Left colon (tissue), 2 donors: Measurements from ENCODE around the gene MESP2. TPM values are rescaled to one million over a fixed set of nuclear protein-coding genes. Genes with fewer than 3 reads are reported as not detected.

Source experiments
- ATAC-seq: fragments of 200-7000 bp; cut with Tn5 transposase; one replicate; pipeline ENCODE4 v1.9.1; 2020; ENCODE audit warnings: mild to moderate bottlenecking, moderate library complexity
- DNase-seq, 2 donors: peaks; one replicate each; pipeline ENCODE4 v3.0.0-alpha.2; 2020
- intact Hi-C, 2 donors: fragments of 100-400 bp; cut with DNase I in 1 of 2; cut with micrococcal nuclease in 1 of 2; formaldehyde crosslinking; loops; one replicate each; pipeline versions ENCODE4 v1.11.2 to v1.14.0; 2022; cut with DNase I, micrococcal nuclease
- total RNA-seq, 2 donors: library from RNA; stranded (reverse); fragmentation: NEBNext Ultra II Directional; extraction: Animal tissue kit (Norgen Biotek cat#: 25700); gene quantifications; one replicate each; pipeline ENCODE4 v1.2.1, GENCODE V29; 2021
- donor health status: DM: no; HTN: no; CAD: no.
- donor health status: DM: yes; HTN: yes; CAD: no.

Gene MESP2
- total RNA-seq, 2 donors from 2014 or later = 0.84 to 1.0 TPM

DNA sequence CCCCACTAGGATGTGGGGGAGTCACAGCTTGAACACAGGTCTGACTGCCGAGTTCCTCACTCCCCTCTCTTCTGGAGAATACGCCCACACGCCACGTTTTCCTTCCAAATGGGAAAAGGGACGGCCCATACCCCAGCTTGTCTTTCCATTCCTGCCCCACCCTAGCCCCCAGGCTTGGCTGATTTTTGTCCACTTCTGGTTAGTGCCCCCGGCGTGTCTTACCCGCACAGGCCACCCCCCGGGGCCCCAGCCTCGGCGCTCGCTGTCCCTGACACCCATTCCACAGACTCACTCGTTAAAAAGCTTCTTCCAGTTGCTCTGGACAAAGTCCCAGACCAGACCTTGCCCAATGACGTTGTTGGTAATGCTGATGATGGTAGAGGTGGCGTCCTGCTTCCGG lies 14.5 kb downstream of the MESP2 start:
- ATAC-seq = no peak
- DNase-seq = no peak

DNA sequence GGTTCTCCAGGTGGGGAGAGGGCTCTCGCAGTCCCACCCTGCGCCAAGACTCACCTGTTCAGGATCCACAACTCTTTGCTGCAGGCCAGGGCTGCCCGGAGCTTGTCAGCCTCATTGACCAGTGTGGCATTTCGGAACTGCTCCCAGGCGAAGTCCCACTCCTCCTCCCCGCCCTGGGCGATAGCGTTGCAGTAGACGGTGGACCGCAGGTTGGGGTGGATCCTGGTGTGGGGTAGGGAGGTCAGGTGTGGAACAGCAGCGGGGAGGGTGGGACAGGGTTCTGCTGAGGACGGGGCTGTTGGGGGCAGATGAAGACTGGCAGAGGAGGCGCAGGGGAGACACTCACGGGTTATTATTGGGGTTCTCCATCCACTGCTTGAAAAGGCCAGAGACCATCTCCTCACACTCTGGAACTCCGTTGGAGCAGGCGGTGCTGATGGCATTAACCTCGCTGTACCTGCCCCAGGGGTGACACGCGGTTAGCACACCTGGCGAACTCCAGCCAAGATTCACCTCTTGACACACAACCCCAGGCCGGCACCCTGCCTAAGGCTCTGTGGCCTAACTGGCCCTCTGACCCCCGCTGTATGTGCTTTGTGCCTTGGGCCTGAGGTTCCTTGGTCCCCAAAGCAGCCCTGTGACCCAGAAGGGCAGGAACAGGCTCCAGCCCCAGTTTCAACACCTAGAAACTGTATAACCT lies 16.1 kb downstream of the MESP2 start:
- intact Hi-C loops = no loop called here
- no peak for DNase-seq
- ATAC-seq = no peak

More for the DNA sequence above, 14.5 kb downstream of the MESP2 start:
- intact Hi-C loops = no loop called here

DNA sequence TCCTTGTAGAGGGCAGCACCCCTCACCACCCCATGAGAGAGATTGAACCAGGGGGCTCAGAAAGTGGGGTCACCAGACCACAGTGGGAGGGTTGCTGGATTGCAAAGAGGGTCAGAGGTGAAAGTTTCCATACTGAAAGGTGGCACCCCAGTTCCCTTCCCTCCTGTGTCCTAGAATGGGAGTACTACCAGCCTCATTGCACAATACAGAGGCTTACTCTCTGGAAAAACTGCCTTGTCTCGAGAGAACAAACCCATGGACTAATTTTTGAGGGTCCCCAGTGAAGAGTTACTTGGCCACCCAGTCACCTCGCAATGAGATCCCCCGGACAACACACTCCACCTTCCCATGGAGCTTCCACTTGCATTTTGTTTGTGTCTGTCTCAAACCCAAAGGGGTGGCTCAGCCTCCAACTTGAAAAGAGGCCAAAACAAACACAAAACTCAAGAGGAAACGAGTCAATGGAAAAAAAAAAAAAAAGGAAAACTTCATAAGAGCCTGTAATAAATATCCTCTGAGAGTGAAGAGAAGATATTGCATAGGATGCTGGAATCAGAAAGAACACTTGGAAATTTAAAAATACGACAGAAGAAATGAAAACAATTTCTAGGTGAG lies 18.6 kb downstream of the MESP2 start:
- intact Hi-C loops = no loop called here
- ATAC-seq (peak; percentile 30), DNase-seq (no peak)

DNA sequence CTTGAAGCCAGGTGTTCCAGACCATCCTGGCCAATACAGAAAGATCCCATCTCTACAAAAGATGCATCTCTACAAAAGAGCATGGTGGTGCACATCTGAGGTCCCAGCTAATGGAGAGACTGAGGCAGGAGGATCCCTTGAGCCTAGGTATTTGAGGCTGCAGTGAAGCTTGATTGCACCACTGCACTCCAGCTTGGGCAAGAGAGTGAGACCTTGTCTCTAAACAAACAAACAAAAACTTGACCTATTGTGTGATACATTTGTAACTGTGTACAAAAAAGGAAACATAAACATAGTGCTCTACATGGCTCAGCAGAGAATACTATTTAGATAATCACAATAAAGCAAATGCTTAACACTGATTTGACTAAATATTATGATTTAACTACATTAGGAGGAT lies 19.9 kb downstream of the MESP2 start:
- no peak for ATAC-seq
- intact Hi-C loops = no loop called here
- no peak for DNase-seq

DNA sequence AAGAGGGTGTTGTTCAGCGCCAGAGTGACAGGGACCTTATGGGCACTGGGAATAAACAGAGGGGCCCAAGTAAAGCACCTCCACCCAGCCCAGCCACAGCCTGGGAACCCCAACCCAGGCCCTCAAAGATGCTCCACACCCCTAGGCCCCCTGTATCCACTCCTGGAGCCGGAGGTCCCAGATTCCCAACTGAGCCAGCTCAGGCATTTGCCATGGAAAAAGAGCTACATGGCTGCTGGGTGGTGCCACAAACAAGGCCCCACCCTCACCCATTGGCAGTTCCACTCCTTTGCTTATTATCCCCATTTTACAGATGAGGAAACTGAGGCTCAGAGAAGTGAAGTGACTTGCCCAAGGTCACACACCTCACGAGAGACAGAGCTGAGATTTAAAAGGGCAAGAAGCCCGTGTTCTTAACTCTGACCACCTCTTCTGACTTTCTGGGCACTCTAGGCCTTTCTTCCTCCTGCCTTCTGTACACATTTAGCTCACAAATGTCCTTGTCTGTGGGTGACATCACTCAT lies 21.6 kb downstream of the MESP2 start:
- ATAC-seq (no peak), DNase-seq (no peak)
- intact Hi-C loops = no loop called here

- intact Hi-C loops = no loop called here
- ATAC-seq (no peak), DNase-seq (no peak)
Measured at GRCh38 chr15:89799011-89799911, 23.1 kb downstream of the MESP2 start.

DNA sequence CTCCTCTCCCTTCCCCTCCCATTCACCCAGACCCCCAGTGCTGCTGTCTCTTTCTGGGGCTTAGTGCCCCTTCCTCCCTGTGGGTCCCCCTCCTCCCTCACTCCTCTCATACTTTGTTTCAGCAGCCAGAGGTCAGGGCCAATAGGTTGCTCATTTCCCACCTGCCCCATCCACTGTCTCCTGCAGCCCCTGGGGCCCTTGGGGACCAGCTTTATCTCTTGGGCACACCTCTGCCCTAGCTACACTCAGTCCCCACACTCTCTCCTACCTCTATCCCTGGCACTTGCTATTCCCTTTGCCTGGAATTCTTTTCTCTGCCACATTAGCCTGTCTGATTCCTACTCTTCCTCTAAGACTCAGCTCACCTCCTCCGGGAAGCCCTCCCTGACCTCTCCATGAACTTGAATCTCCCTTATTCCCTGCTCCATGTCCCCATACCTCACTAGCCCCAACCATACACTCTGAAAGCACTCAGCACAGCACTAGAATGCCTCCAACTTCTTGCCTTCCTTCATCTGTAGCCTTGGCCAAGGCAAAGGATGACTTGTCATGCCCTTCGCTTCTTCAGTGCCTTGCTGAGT lies 23.9 kb downstream of the MESP2 start:
- DNase-seq = no peak
- ATAC-seq = no peak
- intact Hi-C loops = no loop called here

DNA sequence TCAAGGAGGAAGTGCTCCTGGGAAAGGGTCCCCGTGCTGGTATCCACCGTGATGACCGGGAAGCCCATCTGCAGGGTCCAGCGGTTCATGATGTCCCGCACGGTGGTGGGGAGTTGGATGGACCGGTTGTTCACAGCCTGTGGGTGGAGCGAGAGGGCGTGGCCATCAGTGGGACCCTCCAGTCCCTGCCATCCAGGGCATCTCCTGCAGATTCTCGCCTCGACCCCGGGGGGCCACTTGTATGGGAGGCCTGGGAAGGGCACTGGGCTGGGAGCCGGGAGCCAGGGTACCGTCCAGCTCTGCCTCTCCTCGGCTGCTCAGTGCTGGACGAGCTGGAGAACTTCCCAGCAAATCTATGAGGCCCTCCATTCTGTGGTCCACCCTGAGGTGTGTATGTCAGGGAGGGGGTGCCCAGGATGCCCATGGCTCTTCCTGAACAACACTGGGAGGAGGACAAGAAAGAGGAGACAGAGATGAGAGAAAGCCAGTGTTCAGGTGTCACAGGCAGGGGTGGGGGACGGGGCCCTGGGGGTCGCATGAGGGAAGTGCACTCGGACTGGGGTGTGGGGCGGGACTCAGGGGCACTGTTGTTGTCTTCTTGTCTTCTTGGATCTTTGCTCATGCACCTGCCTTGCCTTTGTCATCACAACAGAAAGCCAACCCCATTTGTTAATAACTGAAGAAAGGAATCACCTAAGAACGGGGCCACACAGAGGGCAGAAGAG lies 25.5 kb downstream of the MESP2 start:
- no peak for ATAC-seq
- DNase-seq = no peak
- intact Hi-C loops = no loop called here

GRCh38 chr15:89802231-89802928 lies 26.2 kb downstream of the MESP2 start:
- ATAC-seq (no peak), DNase-seq (no peak)
- intact Hi-C loops = no loop called here

DNA sequence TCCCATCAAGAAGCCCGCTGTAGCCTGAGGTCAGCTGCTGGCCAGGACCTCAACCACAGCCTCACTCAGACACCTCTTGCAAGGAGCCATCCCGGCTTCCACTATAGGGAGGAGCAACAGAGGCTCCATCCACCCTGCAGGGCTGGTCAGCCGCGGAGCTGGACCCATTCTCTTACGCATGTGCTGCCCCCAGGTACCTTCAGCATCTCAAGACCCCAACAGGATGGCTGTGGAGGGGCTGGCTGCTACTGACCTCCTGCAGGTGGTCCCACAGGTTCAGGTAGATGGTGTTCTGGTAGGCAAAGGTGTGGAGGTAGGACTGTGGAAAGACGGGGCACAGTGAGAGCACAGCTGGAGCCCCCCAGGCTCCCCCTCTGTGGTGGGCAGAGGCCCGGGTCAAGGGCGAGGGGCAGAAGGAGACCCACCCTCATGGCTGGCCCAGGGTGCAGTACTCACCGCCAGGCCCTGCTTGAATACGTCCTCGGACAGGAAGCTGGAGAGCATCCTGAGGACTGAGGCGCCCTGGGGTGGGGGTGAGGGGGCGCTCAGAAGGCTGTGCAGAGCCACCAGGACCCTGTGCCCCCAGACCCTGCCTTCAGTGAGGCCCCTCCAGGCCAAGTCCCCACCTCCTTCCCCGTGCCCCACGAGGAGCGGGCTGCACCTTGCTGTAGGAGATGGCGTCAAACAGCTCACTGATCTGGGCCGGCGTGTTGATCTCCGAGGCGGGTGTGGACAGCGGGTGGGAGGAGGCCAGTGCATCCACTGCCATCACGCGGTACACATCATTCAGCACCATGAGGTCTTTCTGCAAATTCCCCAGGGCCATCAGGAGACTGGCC lies 27.1 kb downstream of the MESP2 start:
- no peak for DNase-seq
- intact Hi-C loops = no loop called here
- ATAC-seq = no peak

- no peak for DNase-seq
- ATAC-seq = no peak
- intact Hi-C loops = no loop called here
Measured at GRCh38 chr15:89803941-89804800, 28.0 kb downstream of the MESP2 start.

- ATAC-seq (no peak), DNase-seq (no peak)
- intact Hi-C loops = no loop called here
Measured at GRCh38 chr15:89805241-89806209, 29.4 kb downstream of the MESP2 start.

- no peak for ATAC-seq
- no peak for DNase-seq
- intact Hi-C loops = no loop called here
Measured at GRCh38 chr15:89806210-89806558, 30.1 kb downstream of the MESP2 start.

DNA sequence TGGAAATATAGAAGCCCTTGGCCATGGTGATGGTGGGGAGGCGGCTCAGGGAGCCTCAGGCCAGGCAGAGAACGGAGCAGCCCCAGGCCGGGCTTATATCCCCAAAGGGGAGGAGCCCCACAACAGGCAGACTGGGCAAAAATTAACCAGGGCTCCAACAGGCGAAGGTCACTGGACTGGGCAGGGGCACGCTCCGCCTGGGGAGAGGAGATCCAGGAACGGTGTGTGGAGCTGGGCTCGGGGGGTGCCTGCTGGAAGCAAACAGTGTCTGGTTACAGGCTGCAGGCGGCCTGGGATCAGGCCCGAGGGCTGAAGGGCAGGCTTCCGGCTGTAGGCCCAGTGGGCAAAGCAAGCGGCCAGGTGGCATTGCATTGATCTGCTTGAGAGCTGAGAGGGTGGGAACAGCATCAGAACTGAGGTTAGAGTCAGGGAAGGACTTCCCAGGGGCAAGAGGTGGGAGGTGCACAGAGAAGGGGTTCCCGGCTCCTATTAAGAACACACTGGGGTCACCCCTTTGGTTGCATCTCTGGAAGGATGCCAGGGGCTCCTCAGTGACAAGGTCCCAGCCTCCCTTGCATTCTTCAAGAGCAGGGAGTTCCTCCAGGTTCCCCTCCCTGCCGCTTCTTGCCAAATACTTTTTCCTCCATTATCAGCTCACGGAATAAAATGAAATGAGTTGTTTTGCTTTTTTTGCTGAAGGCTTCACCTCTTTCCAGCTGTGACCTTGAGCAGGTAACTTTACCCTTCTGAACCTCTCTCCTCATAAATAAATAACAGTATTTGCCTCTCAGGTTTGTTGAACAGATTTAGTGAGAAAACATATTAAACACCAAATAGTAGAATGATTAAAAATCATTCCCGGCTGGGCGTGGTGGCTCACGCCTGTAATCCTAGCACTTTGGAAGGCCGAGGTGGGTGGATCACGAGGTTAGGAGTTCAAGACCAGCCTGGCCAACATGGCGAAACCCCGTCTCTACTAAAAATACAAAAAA lies 30.7 kb downstream of the MESP2 start:
- intact Hi-C loops = no loop called here
- ATAC-seq (peak; percentile 84), DNase-seq (peak in 1 of 2 donors; percentile 39)
